GM12878 (cell line): ENCODE data around the gene RPS6KA4. TPM values are rescaled to one million over a fixed set of nuclear protein-coding genes. Genes with fewer than 3 reads are reported as not detected.
A peak's percentile ranks its signal among the peaks of the same experiment; 100 is the strongest.

Experiments used
- ATF7 ChIP-seq: fragments of 450-650 bp; IDR thresholded peaks from 2 replicates; pipeline ENCODE4 v1.6.1; 2016; ENCODE audit warnings: low read depth, mild to moderate bottlenecking
- CEBPB ChIP-seq, 2 experiments: fragments of 150-350 bp in 1 of 2; IDR thresholded peaks; 2 replicates each; pipeline ENCODE4 v1.6.1; 2012 to 2014; ENCODE audit warnings: low read depth in 2 of 2, low read length in 2 of 2, borderline replicate concordance in 1 of 2, inconsistent platforms in 1 of 2
- EP300 ChIP-seq, 2 experiments: fragments of 150-350 bp in 1 of 2; IDR thresholded peaks; 2 replicates each; pipeline ENCODE4 v1.6.1; 2011 to 2012; ENCODE audit warnings: low read depth in 2 of 2, low read length in 2 of 2, borderline replicate concordance in 1 of 2, improper control_type of control experiment in 1 of 2, inconsistent platforms in 1 of 2; ENCODE audit not compliant: control insufficient read depth in 1 of 2
- ESRRA ChIP-seq: IDR thresholded peaks from 2 replicates; pipeline ENCODE4 v1.6.1; 2012; ENCODE audit warnings: mild to moderate bottlenecking, low read length, improper control_type of control experiment
- FOS ChIP-seq: IDR thresholded peaks from 3 replicates; pipeline ENCODE4 v1.6.1; 2011; ENCODE audit warnings: borderline replicate concordance; ENCODE audit not compliant: insufficient read length; ENCODE audit errors: extremely low read depth
- FOXK2 ChIP-seq: fragments of 450-650 bp; IDR thresholded peaks from 2 replicates; pipeline ENCODE4 v1.6.1; 2017; ENCODE audit warnings: mild to moderate bottlenecking, moderate library complexity
- FOXM1 ChIP-seq: IDR thresholded peaks from 2 replicates; pipeline ENCODE4 v1.6.1; 2012; ENCODE audit warnings: low read depth, mild to moderate bottlenecking, inconsistent platforms, low read length, moderate library complexity
- HDAC2 ChIP-seq: fragments of 200-600 bp; sonication (generic); IDR thresholded peaks from 2 replicates; pipeline ENCODE4 v1.6.1; 2017
- HDGF ChIP-seq: fragments of 450-650 bp; IDR thresholded peaks from 2 replicates; pipeline ENCODE4 v1.6.1; 2016; ENCODE audit warnings: antibody characterized with exemption
- IRF4 ChIP-seq: IDR thresholded peaks from 2 replicates; pipeline ENCODE4 v1.6.1; 2011; ENCODE audit warnings: low read depth, low read length
- JUNB ChIP-seq: IDR thresholded peaks from 2 replicates; pipeline ENCODE4 v1.6.1; 2016; ENCODE audit warnings: antibody characterized with exemption, mild to moderate bottlenecking
- MEF2B ChIP-seq: fragments of 450-650 bp; IDR thresholded peaks from 2 replicates; pipeline ENCODE4 v1.6.1; 2018; ENCODE audit warnings: mild to moderate bottlenecking, moderate library complexity; ENCODE audit not compliant: partially characterized antibody, poor library complexity, severe bottlenecking
- POLR2A ChIP-seq: IDR thresholded peaks from 2 replicates; pipeline ENCODE4 v1.6.1; 2011; ENCODE audit warnings: low read depth, mild to moderate bottlenecking, low read length
- SMAD1 ChIP-seq: fragments of 450-650 bp; IDR thresholded peaks from 2 replicates; pipeline ENCODE4 v1.6.1; 2018; ENCODE audit warnings: mild to moderate bottlenecking, low read depth; ENCODE audit not compliant: partially characterized antibody
- SPI1 ChIP-seq: IDR thresholded peaks from 2 replicates; pipeline ENCODE4 v1.6.1; 2011; ENCODE audit warnings: low read depth, mild to moderate bottlenecking, low read length, moderate library complexity, borderline replicate concordance; ENCODE audit not compliant: insufficient read depth
- SUZ12 ChIP-seq: fragments of 200-600 bp; sonication (generic); IDR thresholded peaks from one replicate; pipeline ENCODE4 v1.6.1; 2018; ENCODE audit warnings: antibody characterized with exemption, mild to moderate bottlenecking; ENCODE audit not compliant: unreplicated experiment
- YY1 ChIP-seq: IDR thresholded peaks from 2 replicates; pipeline ENCODE4 v1.6.1; 2011; ENCODE audit warnings: low read depth, mild to moderate bottlenecking, low read length
- ZNF274 ChIP-seq: IDR thresholded peaks from one replicate; pipeline ENCODE4 v1.8.0; 2011; ENCODE audit not compliant: insufficient read length, insufficient read depth
- polyA plus RNA-seq, 11 experiments: library from polyadenylated mRNA; depleted of rRNA in 4 of 11; unstranded in 6 of 11; stranded (reverse) in 5 of 11; fragments of >200 nt; fragmentation: Nextera tagmentation in 4 of 11; fragmentation: Illumina TruSeq in 1 of 11; extraction: Ambion mirVana in 4 of 11; extraction: Trizol in 1 of 11; gene quantifications; 1 replicate in 1 of 11; 2 replicates in 10 of 11; pipeline versions ENCODE4 v1.2.1 to v1.2.3, GENCODE V29; 2011 to 2016; ENCODE audit warnings: inconsistent platforms in 2 of 11, missing spikeins in 2 of 11, low read depth in 1 of 11
- total RNA-seq, 4 experiments: library from RNA; depleted of rRNA in 3 of 4; stranded (reverse); fragments of >200 nt in 3 of 4; fragmentation: Illumina TruSeq in 1 of 4; extraction: Trizol in 1 of 4; gene quantifications; 2 replicates each; pipeline versions ENCODE4 v1.2.1 to v1.2.3, GENCODE V29; 2013 to 2021
- TF ChIP-seq, protein P1 (sequence below): fragments of 450-650 bp; IDR thresholded peaks from 2 replicates; pipeline ENCODE4 v1.6.1; 2017; ENCODE audit warnings: mild to moderate bottlenecking
- TF ChIP-seq, protein P2 (sequence below): fragments of 450-650 bp; IDR thresholded peaks from 2 replicates; pipeline ENCODE4 v1.6.1; 2014; ENCODE audit warnings: mild to moderate bottlenecking
- TF ChIP-seq, protein P3 (sequence below): IDR thresholded peaks from 2 replicates; pipeline ENCODE4 v1.6.1; 2012; ENCODE audit warnings: low read length, inconsistent platforms
- TF ChIP-seq, protein P4 (sequence below): fragments of 450-650 bp; IDR thresholded peaks from 2 replicates; pipeline ENCODE4 v1.6.1; 2017; ENCODE audit warnings: mild to moderate bottlenecking, low read depth, inconsistent platforms; ENCODE audit not compliant: poor library complexity, severe bottlenecking

Gene RPS6KA4
- total and polyA plus RNA-seq, 10 of the 15 experiments (the other 5 are each of a cell fraction or from before 2014, with no cell fraction given): 0.34 to 32.6 (median 11.3) TPM

DNA sequence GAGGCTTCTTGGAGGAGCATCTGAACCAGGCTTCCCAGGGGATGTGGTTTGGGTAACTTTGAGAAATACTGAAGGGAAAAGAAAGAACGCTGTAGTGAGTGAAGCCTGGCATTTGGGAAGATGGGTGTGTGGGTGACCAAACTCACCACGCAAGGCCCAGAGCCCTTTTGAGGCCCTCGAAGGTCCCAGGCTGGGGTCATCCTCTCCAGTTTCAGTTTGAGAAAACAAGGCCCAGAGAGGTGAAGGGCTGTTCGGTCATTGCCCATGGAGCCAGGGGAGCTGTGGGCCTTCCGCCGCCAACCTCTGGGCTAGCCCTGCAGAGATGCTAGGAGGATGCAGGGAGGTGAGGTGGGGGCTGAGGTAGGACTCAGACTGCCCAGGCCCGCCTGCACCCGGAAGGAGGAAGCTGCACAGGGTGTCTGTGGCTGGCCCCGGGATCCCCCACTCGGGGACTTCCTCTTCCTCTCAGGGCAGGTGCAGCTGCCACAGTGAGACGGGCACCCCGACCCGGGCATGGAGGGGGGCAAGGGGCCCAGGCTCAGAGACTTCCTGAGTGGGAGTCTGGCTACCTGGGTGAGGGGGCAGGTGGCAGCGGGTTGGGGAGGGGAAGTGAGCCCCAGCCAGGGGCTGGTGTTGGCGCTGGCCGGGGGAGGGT is 19.1 kb upstream of the RPS6KA4 start, which contains the start of gene CCDC88B (continued):
- TF ChIP-seq HDGF (no peak), ZNF274 (no peak), SUZ12 (no peak), CEBPB (IDR thresholded peaks at IDR 0.05; ENCODE audit: borderline replicate concordance in 1 of 2, low read depth in 2 of 2, low read length in 2 of 2) (no peak), IRF4 (no peak), JUNB (no peak), SPI1 (peak; percentile 93), POLR2A (peak; percentile 78), HDAC2 (no peak), ESRRA (0 out of 2 replicates have a peak, but pooled peaks have one; percentile 32), MEF2B (peak; percentile 34), FOS (no peak), ATF7 (no peak; the same call in 1 of the 2 replicates), FOXK2 (no peak), EP300 (IDR thresholded peaks at IDR 0.05; ENCODE audit: borderline replicate concordance in 1 of 2, control insufficient read depth in 1 of 2, low read depth in 2 of 2, low read length in 2 of 2) (peak in 1 of 2 experiments; percentile 40; a peak in 1 of 4 replicates), SMAD1 (no peak), YY1 (peak; percentile 38; the same call in 1 of the 2 replicates), FOXM1 (no peak)
- TF ChIP-seq, protein P1, sequence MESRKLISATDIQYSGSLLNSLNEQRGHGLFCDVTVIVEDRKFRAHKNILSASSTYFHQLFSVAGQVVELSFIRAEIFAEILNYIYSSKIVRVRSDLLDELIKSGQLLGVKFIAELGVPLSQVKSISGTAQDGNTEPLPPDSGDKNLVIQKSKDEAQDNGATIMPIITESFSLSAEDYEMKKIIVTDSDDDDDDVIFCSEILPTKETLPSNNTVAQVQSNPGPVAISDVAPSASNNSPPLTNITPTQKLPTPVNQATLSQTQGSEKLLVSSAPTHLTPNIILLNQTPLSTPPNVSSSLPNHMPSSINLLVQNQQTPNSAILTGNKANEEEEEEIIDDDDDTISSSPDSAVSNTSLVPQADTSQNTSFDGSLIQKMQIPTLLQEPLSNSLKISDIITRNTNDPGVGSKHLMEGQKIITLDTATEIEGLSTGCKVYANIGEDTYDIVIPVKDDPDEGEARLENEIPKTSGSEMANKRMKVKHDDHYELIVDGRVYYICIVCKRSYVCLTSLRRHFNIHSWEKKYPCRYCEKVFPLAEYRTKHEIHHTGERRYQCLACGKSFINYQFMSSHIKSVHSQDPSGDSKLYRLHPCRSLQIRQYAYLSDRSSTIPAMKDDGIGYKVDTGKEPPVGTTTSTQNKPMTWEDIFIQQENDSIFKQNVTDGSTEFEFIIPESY: no peak
- TF ChIP-seq, protein P2, sequence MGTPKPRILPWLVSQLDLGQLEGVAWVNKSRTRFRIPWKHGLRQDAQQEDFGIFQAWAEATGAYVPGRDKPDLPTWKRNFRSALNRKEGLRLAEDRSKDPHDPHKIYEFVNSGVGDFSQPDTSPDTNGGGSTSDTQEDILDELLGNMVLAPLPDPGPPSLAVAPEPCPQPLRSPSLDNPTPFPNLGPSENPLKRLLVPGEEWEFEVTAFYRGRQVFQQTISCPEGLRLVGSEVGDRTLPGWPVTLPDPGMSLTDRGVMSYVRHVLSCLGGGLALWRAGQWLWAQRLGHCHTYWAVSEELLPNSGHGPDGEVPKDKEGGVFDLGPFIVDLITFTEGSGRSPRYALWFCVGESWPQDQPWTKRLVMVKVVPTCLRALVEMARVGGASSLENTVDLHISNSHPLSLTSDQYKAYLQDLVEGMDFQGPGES: no peak
- TF ChIP-seq, protein P3, sequence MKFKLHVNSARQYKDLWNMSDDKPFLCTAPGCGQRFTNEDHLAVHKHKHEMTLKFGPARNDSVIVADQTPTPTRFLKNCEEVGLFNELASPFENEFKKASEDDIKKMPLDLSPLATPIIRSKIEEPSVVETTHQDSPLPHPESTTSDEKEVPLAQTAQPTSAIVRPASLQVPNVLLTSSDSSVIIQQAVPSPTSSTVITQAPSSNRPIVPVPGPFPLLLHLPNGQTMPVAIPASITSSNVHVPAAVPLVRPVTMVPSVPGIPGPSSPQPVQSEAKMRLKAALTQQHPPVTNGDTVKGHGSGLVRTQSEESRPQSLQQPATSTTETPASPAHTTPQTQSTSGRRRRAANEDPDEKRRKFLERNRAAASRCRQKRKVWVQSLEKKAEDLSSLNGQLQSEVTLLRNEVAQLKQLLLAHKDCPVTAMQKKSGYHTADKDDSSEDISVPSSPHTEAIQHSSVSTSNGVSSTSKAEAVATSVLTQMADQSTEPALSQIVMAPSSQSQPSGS: no peak
- TF ChIP-seq, protein P4, sequence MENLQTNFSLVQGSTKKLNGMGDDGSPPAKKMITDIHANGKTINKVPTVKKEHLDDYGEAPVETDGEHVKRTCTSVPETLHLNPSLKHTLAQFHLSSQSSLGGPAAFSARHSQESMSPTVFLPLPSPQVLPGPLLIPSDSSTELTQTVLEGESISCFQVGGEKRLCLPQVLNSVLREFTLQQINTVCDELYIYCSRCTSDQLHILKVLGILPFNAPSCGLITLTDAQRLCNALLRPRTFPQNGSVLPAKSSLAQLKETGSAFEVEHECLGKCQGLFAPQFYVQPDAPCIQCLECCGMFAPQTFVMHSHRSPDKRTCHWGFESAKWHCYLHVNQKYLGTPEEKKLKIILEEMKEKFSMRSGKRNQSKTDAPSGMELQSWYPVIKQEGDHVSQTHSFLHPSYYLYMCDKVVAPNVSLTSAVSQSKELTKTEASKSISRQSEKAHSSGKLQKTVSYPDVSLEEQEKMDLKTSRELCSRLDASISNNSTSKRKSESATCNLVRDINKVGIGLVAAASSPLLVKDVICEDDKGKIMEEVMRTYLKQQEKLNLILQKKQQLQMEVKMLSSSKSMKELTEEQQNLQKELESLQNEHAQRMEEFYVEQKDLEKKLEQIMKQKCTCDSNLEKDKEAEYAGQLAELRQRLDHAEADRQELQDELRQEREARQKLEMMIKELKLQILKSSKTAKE: peak; percentile 62
